ENCODE results near the gene RHBDF2.

RHBDF2 gene

DNA sequence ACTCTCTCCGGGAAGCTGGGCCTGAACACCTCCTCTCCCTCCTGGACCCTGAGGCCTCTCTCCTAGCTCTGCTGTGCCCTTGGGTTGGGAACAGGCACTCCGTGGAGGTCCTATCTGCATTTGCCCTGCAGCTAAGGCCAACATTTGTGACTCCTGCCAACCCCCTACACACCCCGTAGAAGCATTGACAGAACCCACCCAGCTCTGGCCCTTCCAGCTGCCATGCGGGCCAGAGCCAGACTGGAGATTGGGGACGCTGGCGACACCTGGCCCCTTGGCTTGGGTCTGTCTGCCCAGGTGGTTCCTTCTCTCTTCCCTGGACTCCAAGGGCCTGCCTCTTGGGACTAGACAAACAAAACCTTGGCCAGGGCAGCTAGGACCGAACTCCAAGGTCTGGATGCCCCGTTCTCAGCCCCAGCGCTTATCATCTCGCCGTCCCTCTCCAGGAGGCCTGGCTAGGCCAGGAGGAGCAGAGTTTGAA, 644 bp upstream of the RHBDF2 start:
- no peak for DNase-seq
- no peak for ATAC-seq

DNA sequence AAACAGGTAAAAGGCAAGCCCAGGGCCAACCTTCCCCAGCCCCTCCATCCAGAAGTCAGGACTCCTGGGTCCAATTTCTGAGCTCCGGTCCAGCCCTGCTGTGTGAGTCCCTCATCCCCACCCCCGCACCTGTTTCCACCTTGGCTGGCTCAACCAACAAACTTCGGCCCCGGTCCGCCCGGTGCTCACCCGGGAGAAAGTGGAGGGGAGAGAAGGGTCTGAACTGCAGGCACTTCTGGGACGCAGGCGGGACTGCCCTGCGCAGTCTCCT, 541 bp downstream of the RHBDF2 start:
- DNase-seq (no peak), ATAC-seq (peak; percentile 8)

DNA sequence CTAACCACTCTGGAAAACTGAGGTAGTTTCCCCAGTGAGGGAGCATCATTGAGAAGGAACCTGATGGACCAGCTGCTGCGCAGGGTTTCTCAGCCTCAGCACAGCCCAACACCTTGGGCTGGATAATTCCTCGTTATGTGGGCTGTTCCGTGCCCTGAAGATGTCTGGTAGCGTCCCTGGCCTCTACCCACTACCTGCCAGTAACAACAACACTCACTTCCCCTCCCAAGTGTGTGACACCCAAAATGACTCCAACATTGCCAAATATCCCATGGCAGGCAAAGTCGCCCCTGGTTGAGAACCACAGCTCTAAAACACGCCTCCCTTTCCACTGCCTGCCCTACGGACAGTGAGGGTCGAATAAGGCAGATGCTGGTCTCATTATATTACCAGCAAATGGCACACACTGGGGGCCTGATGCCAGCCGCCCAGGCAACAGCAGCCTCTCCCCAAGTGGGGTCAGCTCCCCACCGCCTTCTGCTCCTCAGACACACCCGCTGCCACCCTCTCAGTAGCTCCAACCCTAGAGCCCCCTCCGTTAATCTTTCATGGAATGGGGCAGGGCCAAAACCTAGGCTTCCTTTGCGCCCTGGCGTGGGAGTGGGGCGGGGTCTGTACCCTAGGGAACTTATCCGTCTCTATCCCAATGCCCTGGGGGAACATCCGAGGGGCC, 1.0 kb downstream of the RHBDF2 start:
- DNase-seq (no peak), ATAC-seq (no peak)

DNA sequence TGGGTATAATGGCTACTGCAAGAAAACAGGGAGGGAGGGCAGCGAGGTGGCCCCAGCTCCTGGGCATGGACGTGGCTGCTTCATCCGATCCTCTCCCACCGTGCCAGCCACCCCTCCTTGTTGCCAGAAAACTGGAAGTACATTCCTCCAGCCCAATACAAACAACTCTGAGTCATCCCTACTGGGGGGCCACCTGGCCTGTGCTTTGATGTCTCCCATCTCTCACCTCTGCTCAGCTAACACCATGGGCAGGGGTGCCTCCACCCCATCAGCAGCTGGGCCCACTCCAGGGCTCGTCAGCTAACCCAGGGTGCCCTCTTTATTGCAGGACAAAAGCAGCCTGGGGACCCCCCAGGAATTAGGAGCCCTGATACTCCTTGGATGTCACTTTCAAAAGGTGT, 2.0 kb downstream of the RHBDF2 start:
- ATAC-seq, result no peak

DNA sequence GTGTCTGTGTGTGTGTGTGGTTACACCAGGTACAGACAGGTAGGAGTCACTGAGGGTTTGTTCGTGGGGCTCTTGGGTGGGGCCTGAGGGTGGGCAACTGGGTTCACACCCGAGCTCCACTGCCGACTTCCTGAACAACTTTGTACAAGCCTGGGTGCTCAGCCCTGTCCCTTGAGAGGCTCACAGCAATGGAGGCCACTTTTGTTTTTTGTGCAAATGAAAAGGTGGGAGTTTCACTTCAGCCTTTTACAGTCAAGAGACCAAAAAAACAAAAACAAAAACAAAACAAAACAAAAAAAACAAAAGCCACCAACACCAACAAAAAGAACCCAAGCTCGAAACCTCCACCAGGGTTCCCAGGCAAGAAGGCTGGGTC, 2.4 kb downstream of the RHBDF2 start:
- ATAC-seq, result no peak
- DNase-seq, result no peak

More for the DNA sequence above, 2.0 kb downstream of the RHBDF2 start:
- DNase-seq, result no peak

DNA sequence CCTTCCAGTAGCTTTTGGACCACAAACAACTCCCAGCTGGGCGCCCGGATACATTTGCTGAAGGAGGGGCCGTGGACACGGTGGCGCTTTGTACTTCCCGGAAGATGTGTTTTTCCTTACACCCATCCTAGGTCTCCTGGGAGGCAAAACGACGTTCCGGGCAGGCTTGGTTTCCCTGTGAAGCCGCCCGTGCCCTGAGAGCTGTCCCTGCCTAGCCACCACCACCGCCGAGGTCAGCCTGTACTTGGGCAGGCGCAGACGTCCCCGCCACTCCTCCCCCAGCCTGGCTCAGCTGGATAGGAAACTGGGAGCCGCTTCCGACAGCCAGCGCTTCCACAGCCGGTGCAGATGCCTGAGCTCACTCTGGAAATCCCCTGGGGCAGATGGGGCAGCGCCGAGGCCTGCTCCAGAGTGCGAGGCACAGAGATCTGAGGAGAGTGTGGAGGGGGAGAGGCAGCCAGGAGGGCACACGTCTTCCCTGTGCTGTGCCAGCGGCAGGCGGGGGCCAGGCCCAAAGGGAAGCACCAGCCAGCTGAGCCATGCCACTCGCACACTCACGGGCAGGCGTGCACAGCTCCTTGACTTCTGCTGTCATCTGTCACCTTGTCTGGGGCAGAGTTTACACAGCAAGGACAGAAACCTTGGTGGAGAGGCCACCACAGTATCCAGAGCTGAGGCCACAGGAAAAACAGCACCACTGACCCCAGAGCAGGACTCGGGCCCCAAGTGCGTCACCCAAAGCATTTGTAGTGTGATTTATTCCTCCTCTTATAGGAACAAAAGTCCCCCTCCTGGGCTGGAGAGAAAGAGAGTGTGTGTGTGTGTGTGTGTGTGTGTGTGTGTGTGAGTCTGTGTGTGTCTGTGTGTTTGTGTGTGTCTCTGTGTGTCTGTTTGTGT, 3.0 kb downstream of the RHBDF2 start:
- ATAC-seq (no peak), DNase-seq (no peak)

DNA sequence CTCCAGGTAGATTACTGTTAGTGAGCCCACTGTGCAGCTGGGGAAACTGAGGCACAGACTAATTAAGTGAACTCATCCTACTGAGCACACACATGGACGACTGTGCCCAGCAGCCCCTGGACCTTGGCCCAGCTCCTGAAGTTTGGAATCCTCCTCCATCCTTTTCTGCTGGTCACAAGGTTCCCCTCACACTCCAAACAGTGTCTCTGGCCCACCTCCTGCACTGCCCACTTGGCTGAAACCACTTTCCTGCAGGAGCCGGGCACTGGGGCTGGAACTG, 3.6 kb downstream of the RHBDF2 start:
- no peak for ATAC-seq
- DNase-seq, result no peak

DNA sequence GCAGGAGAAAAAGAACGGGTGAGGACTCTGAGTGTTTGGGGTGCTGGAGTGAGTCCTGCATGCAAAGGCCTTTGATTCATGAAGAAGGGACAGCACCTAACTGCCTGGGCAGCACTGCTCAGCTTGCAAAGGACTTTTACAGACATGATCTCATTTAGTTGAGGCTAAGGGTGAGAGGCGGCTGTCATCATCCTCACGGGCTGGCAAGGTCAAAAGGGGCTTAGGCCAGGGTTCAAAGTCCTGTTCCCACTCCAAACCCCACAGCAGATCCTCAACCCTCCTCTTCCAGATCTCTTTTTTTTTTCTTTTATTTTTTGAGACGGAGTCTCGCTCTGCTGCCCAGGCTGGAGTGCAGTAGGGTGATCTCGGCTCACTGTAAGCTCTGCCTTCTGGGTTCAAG, 4.8 kb downstream of the RHBDF2 start:
- DNase-seq (no peak), ATAC-seq (no peak)

DNA sequence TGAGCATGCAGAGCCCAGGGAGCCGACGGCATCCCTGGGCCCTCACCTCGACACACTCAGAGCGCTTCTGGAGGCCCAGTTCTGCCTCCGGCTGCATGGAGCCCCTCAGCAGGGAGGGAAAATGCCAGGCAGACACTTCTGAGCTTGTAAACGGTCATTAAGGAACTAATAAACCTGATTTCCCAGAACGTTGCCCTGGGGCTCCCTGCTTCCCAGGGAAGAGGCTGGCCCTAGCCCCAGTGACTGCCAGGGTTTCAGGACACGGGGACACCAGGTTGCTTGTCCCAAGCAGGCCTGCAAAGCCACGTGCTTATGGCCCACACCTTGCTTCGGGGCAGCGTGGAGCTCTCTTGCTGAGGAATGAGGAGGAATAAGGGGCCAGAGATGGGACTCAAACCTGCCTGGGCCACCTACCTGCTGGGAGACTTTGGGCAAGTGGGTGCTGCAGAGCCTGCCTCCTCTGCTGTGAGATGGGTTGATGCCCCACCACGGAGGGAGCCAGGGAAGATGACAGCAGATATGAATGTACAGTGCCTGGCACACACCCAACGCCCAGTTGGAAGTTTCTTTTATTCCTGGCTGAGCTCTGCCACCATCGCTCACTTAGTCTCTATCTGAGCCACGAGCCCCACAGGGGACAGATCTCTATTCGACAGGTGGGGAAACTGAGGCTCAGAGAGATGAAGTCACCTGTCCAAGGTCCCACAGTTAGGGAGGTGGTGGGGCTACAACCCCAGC, 5.4 kb downstream of the RHBDF2 start:
- no peak for DNase-seq
- no peak for ATAC-seq

DNA sequence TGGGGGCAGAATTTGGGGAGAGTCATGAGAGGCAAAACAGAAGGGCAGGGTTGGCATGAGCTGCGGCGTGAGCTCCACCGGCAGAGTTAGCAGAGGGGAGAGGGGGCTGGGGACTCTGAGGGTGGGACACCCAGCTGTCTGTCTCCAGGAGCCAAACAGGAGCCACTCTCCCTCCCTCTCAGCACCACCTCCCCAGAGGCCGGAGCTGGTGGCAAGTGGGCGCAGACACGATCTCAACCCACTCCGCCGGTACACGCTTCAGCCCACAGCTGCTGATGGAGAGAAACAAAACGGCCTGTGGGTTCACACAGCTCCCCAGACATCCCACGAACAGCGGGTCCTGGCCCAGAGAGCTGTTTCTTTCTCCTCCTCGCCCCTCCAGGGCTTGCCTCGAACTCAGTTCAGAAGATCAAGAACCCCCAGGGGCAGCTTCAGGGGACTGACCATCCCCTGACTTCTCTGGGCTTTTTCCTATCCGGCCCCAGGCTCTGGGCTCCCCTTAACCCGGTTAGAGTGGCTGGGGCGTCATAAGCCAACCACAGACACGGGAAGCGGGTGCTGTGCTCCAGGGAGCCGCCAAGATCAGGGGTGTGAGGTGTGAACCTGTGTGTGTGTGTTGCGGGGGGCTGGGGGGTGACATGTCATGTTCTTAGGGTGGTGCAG, 7.6 kb downstream of the RHBDF2 start:
- peak; percentile 47 for DNase-seq
- peak; percentile 1 for ATAC-seq

DNA sequence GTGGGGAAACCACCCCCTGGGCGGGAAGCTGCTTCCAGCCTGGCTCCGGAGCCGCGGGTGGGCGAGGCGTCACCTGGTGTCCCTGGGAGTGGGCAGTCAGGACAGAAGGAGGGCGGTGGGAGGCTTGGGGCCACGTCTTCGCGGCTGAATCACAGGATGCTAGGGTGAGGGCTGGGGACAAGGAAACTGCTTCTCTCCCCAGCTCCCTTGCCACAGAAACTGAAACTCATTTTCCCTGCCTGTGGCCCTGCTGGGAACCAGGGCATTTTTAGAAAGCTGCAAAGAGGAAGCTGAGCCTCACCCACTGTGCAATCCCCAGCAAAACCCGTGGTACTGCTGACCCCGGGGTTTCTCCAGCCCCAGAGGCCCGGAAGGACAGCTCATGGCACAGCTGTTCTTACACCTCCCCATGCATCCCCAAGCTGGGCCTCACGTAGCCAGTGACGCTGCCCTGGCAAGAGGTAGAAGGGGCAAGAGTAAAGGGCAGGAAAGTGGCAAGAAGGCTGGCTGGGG, 8.2 kb downstream of the RHBDF2 start:
- DNase-seq (peak; percentile 76), ATAC-seq (peak; percentile 70)

DNA sequence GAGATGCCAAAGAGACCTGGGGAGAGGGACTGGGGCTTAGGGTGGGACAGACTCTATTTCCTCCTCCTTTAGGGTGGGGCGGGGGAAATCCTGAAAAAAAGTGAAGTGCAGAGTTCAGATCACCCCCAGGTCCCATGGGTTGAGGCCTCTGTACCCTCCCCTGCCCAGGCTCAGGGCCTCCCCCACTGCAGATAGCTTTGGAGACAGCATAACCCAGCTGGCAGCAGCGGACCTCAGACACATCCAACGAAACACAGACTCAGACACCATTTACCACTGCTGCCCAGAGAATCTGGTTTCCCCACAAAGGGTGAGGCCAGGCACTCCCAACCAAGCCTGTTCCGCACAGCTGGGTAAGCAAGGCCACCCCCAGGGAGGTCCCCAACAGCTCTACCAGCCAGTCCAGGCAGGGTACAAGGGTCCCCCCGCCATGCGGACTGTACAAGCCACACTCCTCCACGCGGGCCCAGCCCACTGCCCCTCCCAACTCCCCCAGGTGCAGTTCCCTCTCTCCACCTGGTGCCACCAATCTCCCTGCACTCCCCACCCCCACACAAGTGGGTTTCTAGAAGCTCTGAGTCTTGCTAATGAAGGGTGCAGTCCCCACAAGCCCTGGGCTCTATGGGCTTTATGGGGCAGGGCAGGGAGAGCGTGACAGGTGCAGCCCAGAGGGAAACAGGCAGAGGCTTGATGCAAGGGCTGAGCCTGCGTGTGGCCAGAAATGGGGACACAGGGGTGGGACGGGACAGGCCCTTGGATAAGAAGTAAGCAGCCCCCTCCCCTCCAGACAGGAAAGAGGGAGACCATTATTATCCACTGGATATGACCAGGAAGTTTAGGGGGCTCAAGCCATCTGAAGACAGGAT, 8.9 kb downstream of the RHBDF2 start:
- DNase-seq (peak; percentile 61), ATAC-seq (peak; percentile 58)

DNA sequence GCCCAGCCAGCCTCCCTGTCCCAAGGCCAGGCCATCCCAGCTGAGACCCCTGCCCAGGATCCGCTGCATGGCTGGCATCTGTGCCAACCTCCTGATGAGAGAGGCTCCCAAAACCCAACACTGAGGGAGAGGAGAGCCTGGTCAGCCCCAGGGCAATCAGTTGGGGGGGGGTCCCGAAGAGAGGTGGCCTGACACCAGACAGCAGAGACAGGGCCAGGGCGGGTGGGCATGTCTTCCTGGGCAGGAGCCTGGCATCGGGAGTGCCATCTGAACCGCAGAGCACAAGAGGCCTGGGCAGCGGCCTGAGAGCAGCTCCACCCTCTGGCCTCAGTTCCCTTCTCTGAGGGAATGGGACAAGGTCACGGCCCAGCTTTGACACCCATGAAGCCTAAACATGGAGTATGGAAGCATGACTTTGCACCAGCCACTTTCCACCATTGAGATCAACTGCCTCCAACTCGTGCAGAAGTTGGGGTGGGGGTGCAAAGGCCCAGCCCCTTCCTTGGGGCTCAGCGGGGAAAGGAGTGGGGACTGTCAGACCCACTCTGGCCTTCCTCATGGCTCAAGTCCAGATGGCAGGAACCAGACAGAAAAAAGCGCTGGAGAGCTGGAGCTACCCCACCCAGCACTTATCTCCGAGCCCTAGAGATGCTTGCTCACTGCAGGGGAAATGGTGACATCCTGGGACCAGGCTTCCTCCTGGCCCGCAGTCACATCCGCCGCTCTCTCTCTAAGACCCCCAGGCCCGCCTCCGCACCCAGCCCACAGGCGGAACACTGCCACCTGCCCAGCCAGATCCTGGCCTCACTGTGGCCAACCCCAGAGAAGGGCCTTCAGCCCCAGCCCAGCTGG, 9.7 kb downstream of the RHBDF2 start:
- DNase-seq, result peak; percentile 40
- no peak for ATAC-seq

DNA sequence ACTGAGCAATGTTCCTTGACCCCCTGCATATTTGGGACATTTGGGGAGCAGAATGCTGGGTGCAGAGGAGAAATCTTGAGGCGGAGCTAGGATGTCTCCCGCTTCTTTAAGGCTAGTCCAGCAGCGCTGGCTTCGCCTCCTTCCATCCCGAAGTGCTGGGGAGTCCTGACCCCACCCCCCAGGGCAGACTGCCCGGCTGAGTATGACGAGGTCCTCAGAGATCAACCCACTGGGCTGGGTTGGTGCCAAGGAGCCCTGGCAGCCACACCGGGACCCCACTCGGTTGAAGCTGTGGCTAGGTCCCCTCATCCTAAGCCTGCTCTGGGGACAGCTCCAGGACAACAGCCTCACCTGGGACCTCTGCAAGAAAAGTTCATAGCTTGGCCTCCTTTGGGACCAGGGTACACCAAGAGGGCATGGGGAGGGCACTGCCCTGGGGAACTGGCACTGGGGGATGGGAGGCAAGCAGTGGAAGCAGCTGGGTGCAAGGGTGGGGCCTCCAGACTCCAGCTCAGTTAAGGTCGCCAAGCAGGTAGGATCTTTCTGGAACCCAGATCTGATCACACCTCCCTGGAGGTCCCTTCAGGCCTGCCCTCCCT, 11.0 kb downstream of the RHBDF2 start:
- DNase-seq, result no peak
- no peak for ATAC-seq

DNA sequence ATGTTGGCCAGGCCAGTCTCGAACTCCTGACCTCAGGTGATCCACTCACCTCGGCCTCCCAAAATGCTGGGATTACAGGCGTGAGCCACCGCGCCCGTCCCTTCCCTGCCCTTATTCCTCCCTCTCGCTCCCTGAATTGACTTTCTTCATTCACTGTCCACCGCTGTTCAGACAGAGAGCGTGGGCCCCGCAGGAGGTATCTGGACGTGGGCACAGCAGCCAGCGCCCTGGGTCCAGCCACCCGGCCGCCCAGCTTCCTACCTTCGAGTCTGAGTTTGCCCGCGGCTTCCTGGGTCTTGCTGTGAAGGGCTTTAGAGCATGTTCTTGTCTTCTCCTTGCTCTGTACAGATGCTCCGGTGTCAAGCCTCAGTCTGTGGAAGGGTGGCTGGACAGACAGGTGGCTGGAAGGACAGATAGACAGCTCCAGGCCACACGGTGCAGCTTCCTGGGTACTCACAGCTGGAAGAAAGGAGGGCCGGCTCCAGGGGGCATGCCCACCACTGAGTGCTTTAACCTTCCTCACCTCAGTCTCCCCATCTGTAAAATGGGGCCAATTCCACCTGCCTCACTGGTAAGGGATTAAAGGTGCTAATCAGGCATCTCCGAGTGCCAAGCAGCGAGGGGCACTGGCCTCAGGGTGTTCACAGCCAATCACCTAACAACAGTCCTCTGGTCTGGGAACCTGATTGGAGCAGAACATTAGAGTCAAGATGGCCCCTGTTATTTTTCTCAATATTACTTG, 13.6 kb downstream of the RHBDF2 start:
- no peak for ATAC-seq
- no peak for DNase-seq

DNA sequence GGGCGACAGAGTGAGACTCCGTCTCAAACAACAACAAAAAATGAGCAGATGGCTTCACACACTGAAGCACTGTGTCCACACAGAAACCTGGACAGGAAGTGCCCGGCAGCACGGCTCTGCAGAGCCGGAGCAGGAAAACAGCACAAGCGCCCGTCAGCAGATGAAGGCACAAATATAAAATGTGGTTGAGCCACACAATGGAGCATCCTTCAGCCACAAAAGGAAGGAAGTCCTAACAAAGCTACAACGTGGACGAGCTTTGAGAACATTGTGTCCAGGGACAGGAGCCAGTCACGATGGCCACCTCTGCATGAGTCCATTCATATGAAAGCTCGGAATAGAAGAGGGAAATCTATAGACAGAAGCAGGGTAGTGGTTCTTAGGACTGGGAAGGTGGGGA, 15.7 kb downstream of the RHBDF2 start:
- ATAC-seq, result no peak
- no peak for DNase-seq

DNA sequence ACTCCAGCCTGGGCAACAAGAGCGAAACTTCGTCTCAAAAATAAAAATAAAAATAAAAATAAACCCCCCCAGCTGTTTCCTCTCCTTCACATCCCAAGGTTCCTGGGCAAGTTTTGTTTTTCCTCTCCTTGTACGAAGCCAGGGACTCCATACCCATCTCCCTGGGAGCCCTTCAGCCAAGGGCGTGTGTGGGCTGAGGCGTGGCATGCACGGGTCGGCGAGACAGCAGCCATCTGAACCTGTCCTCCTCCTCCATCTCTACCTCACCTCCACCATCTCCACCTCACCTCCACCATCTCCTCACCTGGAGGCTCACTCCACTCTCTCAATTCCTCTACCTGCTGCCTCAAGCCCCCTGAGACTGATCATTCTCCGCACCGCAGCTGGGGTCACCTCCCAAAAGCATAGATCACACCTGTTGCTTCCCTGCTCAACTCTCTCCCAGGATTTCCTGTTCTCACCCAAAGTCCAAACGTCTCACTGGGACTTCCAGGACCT, 16.9 kb downstream of the RHBDF2 start:
- DNase-seq (no peak), ATAC-seq (no peak)

DNA sequence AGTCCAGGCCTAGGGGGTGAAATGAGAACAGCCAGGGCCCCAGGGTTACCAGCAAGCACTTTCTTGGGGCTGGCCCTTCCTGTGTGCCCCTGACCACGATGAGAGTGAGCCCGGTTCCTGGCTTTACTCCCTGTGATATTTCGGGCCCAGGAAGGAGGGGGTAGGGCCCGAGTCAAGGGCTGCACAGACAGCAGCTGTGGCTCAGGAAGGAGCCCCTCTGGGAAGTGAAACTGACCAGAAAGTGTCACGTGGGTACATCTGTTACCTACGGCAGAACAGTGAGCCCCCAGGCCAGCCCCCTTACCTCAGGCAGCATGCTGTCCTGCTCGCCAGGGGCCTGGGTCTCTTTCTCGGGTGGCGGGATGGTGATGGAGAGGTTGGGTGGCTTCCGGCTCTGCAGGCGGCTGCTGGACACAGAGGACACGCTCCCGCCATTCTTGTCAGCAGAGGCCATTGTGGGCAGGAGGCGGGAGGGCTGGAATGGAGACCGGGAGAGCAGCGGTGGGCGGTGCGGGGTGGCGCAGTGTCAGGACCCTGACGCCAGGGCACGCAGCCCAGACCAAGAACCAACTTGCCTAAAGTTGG, 20.1 kb downstream of the RHBDF2 start:
- peak; percentile 16 for ATAC-seq
- DNase-seq, result no peak

DNA sequence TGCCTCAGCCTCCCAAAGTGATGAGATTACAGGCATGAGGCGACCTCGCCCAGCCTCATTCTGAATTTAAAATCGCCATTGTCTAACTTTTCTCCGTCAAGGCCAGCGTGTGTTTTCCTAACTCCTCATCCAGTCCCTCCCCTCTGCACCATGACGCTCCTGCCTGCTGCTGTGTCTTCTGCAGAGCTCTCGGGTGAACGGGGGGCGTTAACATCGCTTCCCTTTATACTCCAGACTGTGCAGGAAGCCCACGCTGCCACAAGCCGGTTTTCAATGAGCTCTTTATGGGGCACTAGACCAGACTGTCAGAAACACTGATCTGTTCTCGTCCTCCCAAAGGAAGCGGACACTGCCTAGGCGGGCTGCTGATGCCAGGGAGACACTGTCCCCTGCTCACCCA, 20.6 kb downstream of the RHBDF2 start:
- ATAC-seq (peak; percentile 15), DNase-seq (no peak)

Measured in stimulated activated naive CD8-positive, alpha-beta T cell treated with anti-CD3 and anti-CD28 coated beads, Interleukin-15, Interleukin-2, amounts not matched to agents 100 U/mL and 50 U/mL, for 24 hours (primary cell).